PC-3 (cell line): ENCODE data around the gene AP5Z1. TPM values are rescaled to one million over a fixed set of nuclear protein-coding genes. Genes with fewer than 3 reads are reported as not detected.

Experiments
- ATAC-seq: fragments of 200-7000 bp; cut with Tn5 transposase; 2 replicates; pipeline ENCODE4 v1.9.1; 2020; ENCODE audit warnings: mild to moderate bottlenecking, moderate library complexity
- BruUV-seq: library from RNA; stranded (reverse); fragments of 400-500 nt; replicated peaks from 2 replicates; lab custom pipeline; 2021; lab: Mats Ljungman, UMichigan
- CTCF ChIA-PET: fragments of 300-600 bp; sonication (Branson Sonifier 250); formaldehyde crosslinking; loops from one replicate; lab custom pipeline; 2022; ENCODE audit warnings: antibody characterized with exemption; lab: Charles Lee
- POLR2A ChIA-PET: fragments of 300-600 bp; sonication (Branson Sonifier 250); formaldehyde crosslinking; loops from one replicate; lab custom pipeline; 2022; ENCODE audit warnings: antibody characterized with exemption; ENCODE audit not compliant: unreplicated experiment; lab: Charles Lee
- DNase-seq: peaks from one replicate; pipeline ENCODE4 v3.0.0-alpha.2; 2015
- H2AFZ ChIP-seq: fragments of 300-600 bp; sonication (generic); 2 replicates; pipeline ENCODE4 v1.6.0; 2016; ENCODE audit warnings: antibody characterized with exemption, low read length
- H3F3A ChIP-seq: fragments of 300-600 bp; sonication (generic); one replicate; pipeline ENCODE4 v1.6.0; 2017; ENCODE audit warnings: antibody characterized with exemption, low read length, control low read depth, mild to moderate bottlenecking; ENCODE audit not compliant: unreplicated experiment
- H3K27ac ChIP-seq: fragments of 300-600 bp; sonication (generic); 2 replicates; pipeline ENCODE4 v1.5.1; 2016; ENCODE audit warnings: mild to moderate bottlenecking, low read length
- H3K27me3 ChIP-seq: fragments of 300-600 bp; sonication (generic); 2 replicates; pipeline ENCODE4 v1.6.1; 2016; ENCODE audit warnings: low read length, mixed read lengths
- H3K36me3 ChIP-seq: fragments of 300-600 bp; sonication (generic); 2 replicates; pipeline ENCODE4 v1.6.1; 2016; ENCODE audit warnings: low read depth, mixed run types, low read length, mixed read lengths
- H3K4me1 ChIP-seq: fragments of 300-600 bp; sonication (generic); 2 replicates; pipeline ENCODE4 v1.5.1; 2016; ENCODE audit warnings: low read length; ENCODE audit not compliant: insufficient read depth
- H3K4me2 ChIP-seq: fragments of 300-600 bp; sonication (generic); 2 replicates; pipeline ENCODE4 v1.6.0; 2016; ENCODE audit warnings: low read length
- H3K4me3 ChIP-seq: fragments of 300-600 bp; sonication (generic); 2 replicates; pipeline ENCODE4 v1.5.1; 2016; ENCODE audit warnings: mild to moderate bottlenecking, low read length, mixed read lengths
- H3K79me2 ChIP-seq: fragments of 300-600 bp; sonication (generic); 2 replicates; pipeline ENCODE4 v1.6.1; 2017; ENCODE audit warnings: low read length, mixed read lengths
- H3K9ac ChIP-seq: fragments of 300-600 bp; sonication (generic); 2 replicates; pipeline ENCODE4 v1.6.0; 2016; ENCODE audit warnings: mild to moderate bottlenecking, low read length
- H3K9me2 ChIP-seq: fragments of 300-600 bp; sonication (generic); replicated peaks from 2 replicates; pipeline ENCODE4 v1.6.1; 2016; ENCODE audit warnings: mixed run types, low read length, mixed read lengths
- H3K9me3 ChIP-seq: fragments of 300-600 bp; sonication (generic); 2 replicates; pipeline ENCODE4 v1.6.1; 2016; ENCODE audit warnings: low read length, mixed read lengths
- H4K20me1 ChIP-seq: fragments of 300-600 bp; sonication (generic); 2 replicates; pipeline ENCODE4 v1.6.1; 2016; ENCODE audit warnings: low read length, mixed read lengths
- EZH2 ChIP-seq: fragments of 300-600 bp; sonication (generic); IDR thresholded peaks from one replicate; pipeline ENCODE4 v1.6.1; 2017; ENCODE audit warnings: antibody characterized with exemption, mild to moderate bottlenecking, low read length; ENCODE audit not compliant: unreplicated experiment
- EZH2phosphoT487 ChIP-seq: fragments of 300-600 bp; sonication (generic); IDR thresholded peaks from 2 replicates; pipeline ENCODE4 v1.6.1; 2018; ENCODE audit warnings: mild to moderate bottlenecking, antibody characterized with exemption, low read length, borderline replicate concordance
- intact Hi-C: fragments of 100-400 bp; cut with micrococcal nuclease; formaldehyde crosslinking; loops from 2 replicates; pipeline ENCODE4 v1.9.0; 2023
- total RNA-seq: library from RNA; depleted of rRNA; stranded (reverse); fragments of >200 nt; gene quantifications from 2 replicates; pipeline ENCODE4 v1.2.3, GENCODE V29; 2014
- TF ChIP-seq, protein P1 (sequence below): fragments of 300-600 bp; sonication (generic); conservative IDR thresholded peaks from 2 replicates; pipeline ENCODE4 v1.5.1; 2017; ENCODE audit warnings: antibody characterized with exemption, low read depth, mild to moderate bottlenecking, low read length

Gene AP5Z1
- total RNA-seq, 1 experiment from 2014 or later = 36.6 TPM

DNA sequence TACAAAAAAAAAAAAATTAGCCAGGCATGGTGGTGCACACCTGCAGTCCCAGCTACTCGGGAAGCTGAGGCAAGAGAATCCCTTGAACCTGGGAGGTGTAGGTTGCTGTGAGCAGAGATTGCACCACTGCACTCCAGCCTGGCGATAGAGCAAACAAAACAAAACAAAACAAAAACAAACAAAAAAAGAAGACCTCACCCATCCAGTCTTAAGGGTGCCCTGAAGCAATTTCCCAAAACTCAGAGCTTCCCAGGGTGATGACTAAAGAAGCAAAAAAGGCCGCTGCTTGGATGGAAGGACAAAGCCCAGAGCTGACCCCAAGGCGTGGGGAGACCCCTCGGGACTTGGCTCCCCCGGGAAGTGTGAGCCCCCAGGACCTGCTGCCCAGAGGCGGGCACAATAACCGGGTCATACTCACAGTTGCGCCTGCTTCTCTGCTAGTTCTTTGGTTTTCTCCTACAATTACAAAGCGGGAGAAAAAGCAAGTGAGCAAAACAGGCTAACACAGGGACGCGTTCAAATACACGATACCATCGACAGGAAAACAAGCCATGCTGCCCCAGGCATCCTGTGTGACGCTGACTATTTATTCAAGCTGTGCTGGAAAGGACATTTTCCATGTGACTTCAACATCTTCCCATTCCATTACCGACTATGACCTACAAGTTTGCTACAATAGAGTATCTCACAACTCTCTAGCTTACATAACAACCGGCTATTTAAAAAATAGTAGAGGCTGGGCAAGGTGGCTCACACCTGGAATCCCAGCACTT lies 56.5 kb downstream of the AP5Z1 start:
- Histone ChIP-seq H3K9me2 (no peaks in the 10 kb centered on the region), H3K4me3 (no peak overlapping the region), H3K27ac (no peak overlapping the region), H3K79me2 (no peaks in the 10 kb centered on the region), H3K9me3 (no peaks in the 10 kb centered on the region), H4K20me1 (no peaks in the 10 kb centered on the region), H3K4me1 (no peaks in the 10 kb centered on the region), H3K4me2 (no peak overlapping the region), H3K36me3 (no peaks in the 10 kb centered on the region), H3K9ac (no peak overlapping the region), H3K27me3 (no peaks in the 10 kb centered on the region), H3F3A (no peaks in the 10 kb centered on the region), H2AFZ (no peak overlapping the region)
- CTCF ChIA-PET = interaction anchor here (0.7 kb wide), 1 partner anchor 34 kb away, joined by 3 read pairs; no protein-coding TSS in a partner anchor
- DNase-seq (no peak), ATAC-seq (no peak)
- intact Hi-C loops = no loop called here
- POLR2A ChIA-PET = interaction anchor here (0.6 kb wide), 1 partner anchor 52 kb away, joined by 4 read pairs; the partner anchor contains the start of gene RADIL
- no peak for TF ChIP-seq EZH2phosphoT487
- TF ChIP-seq, protein P1, sequence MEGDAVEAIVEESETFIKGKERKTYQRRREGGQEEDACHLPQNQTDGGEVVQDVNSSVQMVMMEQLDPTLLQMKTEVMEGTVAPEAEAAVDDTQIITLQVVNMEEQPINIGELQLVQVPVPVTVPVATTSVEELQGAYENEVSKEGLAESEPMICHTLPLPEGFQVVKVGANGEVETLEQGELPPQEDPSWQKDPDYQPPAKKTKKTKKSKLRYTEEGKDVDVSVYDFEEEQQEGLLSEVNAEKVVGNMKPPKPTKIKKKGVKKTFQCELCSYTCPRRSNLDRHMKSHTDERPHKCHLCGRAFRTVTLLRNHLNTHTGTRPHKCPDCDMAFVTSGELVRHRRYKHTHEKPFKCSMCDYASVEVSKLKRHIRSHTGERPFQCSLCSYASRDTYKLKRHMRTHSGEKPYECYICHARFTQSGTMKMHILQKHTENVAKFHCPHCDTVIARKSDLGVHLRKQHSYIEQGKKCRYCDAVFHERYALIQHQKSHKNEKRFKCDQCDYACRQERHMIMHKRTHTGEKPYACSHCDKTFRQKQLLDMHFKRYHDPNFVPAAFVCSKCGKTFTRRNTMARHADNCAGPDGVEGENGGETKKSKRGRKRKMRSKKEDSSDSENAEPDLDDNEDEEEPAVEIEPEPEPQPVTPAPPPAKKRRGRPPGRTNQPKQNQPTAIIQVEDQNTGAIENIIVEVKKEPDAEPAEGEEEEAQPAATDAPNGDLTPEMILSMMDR = no peak
- no TSS peak for BruUV-seq

DNA sequence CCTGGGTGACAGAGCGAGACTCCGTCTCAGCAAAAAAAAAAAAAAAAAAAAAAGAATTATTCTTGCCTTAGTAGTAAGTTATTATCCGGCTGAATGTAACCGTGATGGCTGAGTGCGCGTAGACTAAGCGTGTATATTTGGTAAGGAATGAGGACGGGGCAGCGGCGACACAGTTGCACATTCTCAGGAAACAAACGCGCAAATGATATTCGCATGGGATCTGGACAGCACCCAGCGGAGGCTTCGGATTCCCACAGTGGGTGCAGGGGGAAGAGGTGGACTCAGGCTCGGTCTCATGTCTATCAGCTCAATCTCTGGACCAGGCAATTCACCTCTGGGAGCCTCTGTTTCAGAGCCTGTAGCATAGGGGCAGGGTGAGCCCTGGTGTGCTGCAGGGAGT lies 57.3 kb downstream of the AP5Z1 start:
- no peaks in the 10 kb centered on the region for H3K9me2 ChIP-seq
- H3K79me2 ChIP-seq = no peaks in the 10 kb centered on the region
- DNase-seq = no peak
- TF ChIP-seq, protein P1 = no peak
- TF ChIP-seq EZH2phosphoT487 (no peak), EZH2 (no peak)
- intact Hi-C loops = no loop called here
- no peak for ATAC-seq
- no peaks in the 10 kb centered on the region for H3F3A ChIP-seq
- no peaks in the 10 kb centered on the region for H4K20me1 ChIP-seq
- ChIA-PET CTCF (no interaction called here), POLR2A (no interaction called here)
- H3K9me3 ChIP-seq = no peaks in the 10 kb centered on the region
- H3K4me1 ChIP-seq = no peaks in the 10 kb centered on the region
- H3K27me3 ChIP-seq = no peaks in the 10 kb centered on the region
- H3K4me2 ChIP-seq = no peak overlapping the region
- no peak overlapping the region for H2AFZ ChIP-seq
- H3K36me3 ChIP-seq = no peaks in the 10 kb centered on the region
- no peak overlapping the region for H3K4me3 ChIP-seq
- BruUV-seq = no TSS peak
- no peak overlapping the region for H3K9ac ChIP-seq
- H3K27ac ChIP-seq = no peak overlapping the region

DNA sequence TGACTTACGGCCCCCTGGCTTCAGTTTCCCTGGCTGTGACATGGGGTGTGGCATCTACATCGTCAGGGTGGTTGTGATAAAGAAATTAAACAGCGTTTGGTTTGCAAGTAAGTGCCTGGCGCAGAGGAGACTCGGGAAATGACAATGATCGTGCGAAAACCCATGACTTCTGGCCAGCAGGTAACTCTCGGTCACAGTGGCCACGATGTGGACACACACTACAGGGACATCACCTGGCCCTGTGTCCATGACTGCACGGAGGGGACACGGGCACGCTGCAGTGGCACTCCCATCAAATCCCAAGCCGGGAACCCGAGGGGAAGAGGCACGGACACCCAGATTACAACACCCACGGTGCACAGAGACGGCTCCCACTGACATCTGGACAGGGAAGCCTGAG lies 57.8 kb downstream of the AP5Z1 start:
- POLR2A ChIA-PET = no interaction called here
- CTCF ChIA-PET = no interaction called here

More for the DNA sequence above, 57.8 kb downstream of the AP5Z1 start:
- Histone ChIP-seq H4K20me1 (no peaks in the 10 kb centered on the region), H2AFZ (no peak overlapping the region), H3K4me3 (no peak overlapping the region), H3K36me3 (no peaks in the 10 kb centered on the region), H3K79me2 (no peaks in the 10 kb centered on the region), H3K9me3 (no peaks in the 10 kb centered on the region), H3K27me3 (no peaks in the 10 kb centered on the region), H3K27ac (no peak overlapping the region), H3F3A (no peaks in the 10 kb centered on the region), H3K9me2 (no peaks in the 10 kb centered on the region), H3K9ac (no peak overlapping the region), H3K4me2 (no peak overlapping the region), H3K4me1 (no peaks in the 10 kb centered on the region)
- no peak for DNase-seq
- ATAC-seq = no peak
- BruUV-seq = no TSS peak
- intact Hi-C loops = no loop called here
- TF ChIP-seq, protein P1 = no peak
- no peak for TF ChIP-seq EZH2phosphoT487
- TF ChIP-seq EZH2 = no peak
